ENCODE results near the gene USH1C.

The USH1C gene

GRCh38 chr11:17524221-17524620 is 20.0 kb downstream of the USH1C start (continued):
- TF ChIP-seq ZNF510 (tag by site-specific recombination; IDR thresholded peaks at IDR 0.05; ENCODE audit: insufficient replicate concordance) (no peak), PRDM2 (tag by site-specific recombination; IDR thresholded peaks at IDR 0.05; ENCODE audit: borderline replicate concordance) (no peak), SETDB1 (IDR thresholded peaks at IDR 0.05; ENCODE audit: insufficient read length, low read length) (no peak), ZNF488 (tag by site-specific recombination; IDR thresholded peaks at IDR 0.05) (no peak), SP7 (tag by site-specific recombination; IDR thresholded peaks at IDR 0.05) (no peak)

GRCh38 chr11:17522655-17523054 is 21.6 kb downstream of the USH1C start:
- no peak overlapping the region for H3K27ac ChIP-seq (ENCODE audit: extremely low read depth, low read depth, low read length)
- no peaks in the 10 kb centered on the region for H3K4me1 ChIP-seq (ENCODE audit: control insufficient read depth, insufficient read depth, low read length)
- no peak overlapping the region for H3K4me3 ChIP-seq (ENCODE audit: low read depth, low read length)
- no peaks in the 10 kb centered on the region for H3K9me3 ChIP-seq (ENCODE audit: control insufficient read depth, insufficient read depth, low read depth, low read length)
- H3K36me3 ChIP-seq (ENCODE audit: control insufficient read depth in 2 of 2, insufficient read depth in 1 of 2, low read length in 2 of 2), result peaks cover 0 to 3% of the 10 kb centered on the region in 2 experiments; a peak in 1 of 3 replicates
- TF ChIP-seq ZNF677 (tag by site-specific recombination; IDR thresholded peaks at IDR 0.05), result 0 out of 2 replicates have a peak, but pooled peaks have one; percentile 20
- no peak for TF ChIP-seq ZNF704 (tag by site-specific recombination; IDR thresholded peaks at IDR 0.05)
- POLR2A ChIA-PET, result no interaction called here
- CTCF ChIA-PET, result interaction anchor here (0.7 to 1.7 kb wide), 3 partner anchors 11 to 139 kb away, joined by 4 to 5 read pairs (median 4); no protein-coding TSS in a partner anchor

- no peak overlapping the region for H3K27ac ChIP-seq (ENCODE audit: extremely low read depth, low read depth, low read length)
- TF ChIP-seq BCL11A (tag by site-specific recombination; IDR thresholded peaks at IDR 0.05; ENCODE audit: low read depth) (no peak), ZNF658 (tag by site-specific recombination; IDR thresholded peaks at IDR 0.05) (no peak), ZNF140 (tag by site-specific recombination; IDR thresholded peaks at IDR 0.05) (no peak), OVOL3 (tag by site-specific recombination; IDR thresholded peaks at IDR 0.05) (no peak), ZFP69B (tag by site-specific recombination; IDR thresholded peaks at IDR 0.05) (no peak), ZNF624 (tag by site-specific recombination; IDR thresholded peaks at IDR 0.05) (no peak), ZNF488 (tag by site-specific recombination; IDR thresholded peaks at IDR 0.05) (no peak), ZBTB17 (tag by site-specific recombination; IDR thresholded peaks at IDR 0.05) (no peak), ZNF24 (tag by site-specific recombination; IDR thresholded peaks at IDR 0.05) (no peak), KLF10 (tag by site-specific recombination; IDR thresholded peaks at IDR 0.05) (no peak), ZNF354C (tag by site-specific recombination; IDR thresholded peaks at IDR 0.05; ENCODE audit: borderline replicate concordance, low read depth) (no peak), ZNF239 (tag by site-specific recombination; IDR thresholded peaks at IDR 0.05) (no peak), ZNF549 (tag by site-specific recombination; IDR thresholded peaks at IDR 0.05) (no peak), ZNF138 (tag by site-specific recombination; IDR thresholded peaks at IDR 0.05; ENCODE audit: borderline replicate concordance) (no peak), ZNF501 (tag by site-specific recombination; IDR thresholded peaks at IDR 0.05) (no peak), ZSCAN23 (tag by site-specific recombination; IDR thresholded peaks at IDR 0.05) (no peak), ZNF529 (tag by site-specific recombination; IDR thresholded peaks at IDR 0.05; ENCODE audit: insufficient replicate concordance) (no peak)
- H3K4me1 ChIP-seq (ENCODE audit: control insufficient read depth, insufficient read depth, low read length), result no peaks in the 10 kb centered on the region
- ChIA-PET CTCF (interaction anchor here (0.6 to 2.5 kb wide), 3 partner anchors 138 to 1596 kb away, joined by 4 to 9 read pairs (median 5); no protein-coding TSS in a partner anchor), POLR2A (no interaction called here)
- H3K36me3 ChIP-seq (ENCODE audit: control insufficient read depth in 2 of 2, insufficient read depth in 1 of 2, low read length in 2 of 2), result peaks cover 0 to 3% of the 10 kb centered on the region in 2 experiments; a peak in 1 of 3 replicates
- no peaks in the 10 kb centered on the region for H3K9me3 ChIP-seq (ENCODE audit: control insufficient read depth, insufficient read depth, low read depth, low read length)
- no peak overlapping the region for H3K4me3 ChIP-seq (ENCODE audit: low read depth, low read length)
Measured at GRCh38 chr11:17521106-17521900, 22.9 kb downstream of the USH1C start.
